ENCODE data around the gene SLC16A3. TPM values are rescaled to one million over a fixed set of nuclear protein-coding genes. Genes with fewer than 3 reads are reported as not detected.

The SLC16A3 gene
- polyA plus RNA-seq, 1 experiment, result 338 TPM

DNA sequence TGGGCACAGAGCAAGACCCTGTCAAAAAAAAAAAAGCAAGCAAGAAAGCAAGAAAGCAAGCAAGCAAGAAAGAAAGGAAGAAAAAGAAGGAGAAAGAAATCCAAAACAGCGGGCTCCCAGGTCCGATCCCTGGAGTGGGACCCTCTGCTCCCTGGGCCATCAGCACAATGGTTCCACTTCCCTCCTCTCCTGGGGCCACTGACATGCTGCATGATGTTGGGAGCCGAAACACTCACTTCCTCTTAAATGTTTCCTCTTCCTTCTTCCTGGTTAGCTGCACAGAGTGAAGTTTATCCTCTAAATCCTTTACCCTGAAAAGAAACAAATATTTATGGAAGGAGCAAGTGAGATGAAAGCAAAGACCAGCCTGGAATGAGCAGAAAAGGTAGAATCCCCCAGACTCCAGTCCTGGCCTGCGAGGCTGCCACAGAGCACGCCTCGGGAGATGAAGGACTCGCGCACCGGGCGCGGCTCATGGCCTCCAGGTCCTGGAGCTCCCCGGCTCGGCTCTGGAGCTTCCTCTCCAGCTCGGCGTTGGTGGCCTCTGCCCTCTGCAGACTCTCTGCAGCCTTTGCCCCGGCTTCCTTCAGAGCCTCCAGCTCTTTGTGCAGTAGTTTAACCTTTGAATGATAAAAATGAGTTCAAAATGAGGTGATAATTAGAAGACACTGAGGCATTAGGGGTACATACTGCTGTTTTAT lies 35.2 kb upstream of the SLC16A3 start:
- ChIA-PET CTCF (interaction anchor here (1.8 kb wide), 1 partner anchor 12 kb away, joined by 7 read pairs; no protein-coding TSS in a partner anchor), POLR2A (no interaction called here)
- no peak for DNase-seq (ENCODE audit: low read depth)
- TF ChIP-seq, protein P1, sequence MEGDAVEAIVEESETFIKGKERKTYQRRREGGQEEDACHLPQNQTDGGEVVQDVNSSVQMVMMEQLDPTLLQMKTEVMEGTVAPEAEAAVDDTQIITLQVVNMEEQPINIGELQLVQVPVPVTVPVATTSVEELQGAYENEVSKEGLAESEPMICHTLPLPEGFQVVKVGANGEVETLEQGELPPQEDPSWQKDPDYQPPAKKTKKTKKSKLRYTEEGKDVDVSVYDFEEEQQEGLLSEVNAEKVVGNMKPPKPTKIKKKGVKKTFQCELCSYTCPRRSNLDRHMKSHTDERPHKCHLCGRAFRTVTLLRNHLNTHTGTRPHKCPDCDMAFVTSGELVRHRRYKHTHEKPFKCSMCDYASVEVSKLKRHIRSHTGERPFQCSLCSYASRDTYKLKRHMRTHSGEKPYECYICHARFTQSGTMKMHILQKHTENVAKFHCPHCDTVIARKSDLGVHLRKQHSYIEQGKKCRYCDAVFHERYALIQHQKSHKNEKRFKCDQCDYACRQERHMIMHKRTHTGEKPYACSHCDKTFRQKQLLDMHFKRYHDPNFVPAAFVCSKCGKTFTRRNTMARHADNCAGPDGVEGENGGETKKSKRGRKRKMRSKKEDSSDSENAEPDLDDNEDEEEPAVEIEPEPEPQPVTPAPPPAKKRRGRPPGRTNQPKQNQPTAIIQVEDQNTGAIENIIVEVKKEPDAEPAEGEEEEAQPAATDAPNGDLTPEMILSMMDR (IDR thresholded peaks at IDR 0.05; ENCODE audit: insufficient read depth, low read depth, low read length), result no peak
- no peaks in the 10 kb centered on the region for H3K27me3 ChIP-seq (ENCODE audit: control insufficient read depth, insufficient read depth, low read length)
- no peak overlapping the region for H3K4me3 ChIP-seq (ENCODE audit: low read depth, low read length)
- peaks cover 24% of the 10 kb centered on the region for H3K36me3 ChIP-seq (ENCODE audit: control insufficient read depth, insufficient read depth, low read length)

DNA sequence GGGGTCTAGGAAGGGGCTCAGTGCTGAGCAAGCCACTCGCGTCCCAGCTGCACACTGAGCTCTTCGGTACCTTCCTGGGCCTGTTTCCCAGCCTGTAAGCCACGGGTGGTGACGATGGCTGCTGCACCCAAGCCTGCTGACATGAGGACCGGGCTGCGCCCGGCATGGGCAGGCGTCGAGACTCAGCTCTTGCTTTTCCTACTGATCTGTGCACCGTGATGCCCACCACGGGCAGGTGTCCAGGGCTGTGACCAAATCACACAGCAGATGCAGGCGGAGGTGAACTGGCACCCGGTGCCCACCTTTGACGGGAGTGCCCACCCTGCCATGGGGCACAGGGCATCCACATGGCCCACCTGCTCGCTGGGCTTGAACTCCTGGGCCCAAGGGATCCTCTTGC lies 34.1 kb upstream of the SLC16A3 start:
- TF ChIP-seq, protein P1 (IDR thresholded peaks at IDR 0.05; ENCODE audit: insufficient read depth, low read depth, low read length), result no peak
- ChIA-PET CTCF (interaction anchor here (1.8 kb wide), 1 partner anchor 11 kb away, joined by 7 read pairs; no protein-coding TSS in a partner anchor), POLR2A (no interaction called here)
- no peak for DNase-seq (ENCODE audit: low read depth)
- peaks cover 24% of the 10 kb centered on the region for H3K36me3 ChIP-seq (ENCODE audit: control insufficient read depth, insufficient read depth, low read length)
- H3K4me3 ChIP-seq (ENCODE audit: low read depth, low read length), result no peak overlapping the region
- H3K27me3 ChIP-seq (ENCODE audit: control insufficient read depth, insufficient read depth, low read length), result no peaks in the 10 kb centered on the region

DNA sequence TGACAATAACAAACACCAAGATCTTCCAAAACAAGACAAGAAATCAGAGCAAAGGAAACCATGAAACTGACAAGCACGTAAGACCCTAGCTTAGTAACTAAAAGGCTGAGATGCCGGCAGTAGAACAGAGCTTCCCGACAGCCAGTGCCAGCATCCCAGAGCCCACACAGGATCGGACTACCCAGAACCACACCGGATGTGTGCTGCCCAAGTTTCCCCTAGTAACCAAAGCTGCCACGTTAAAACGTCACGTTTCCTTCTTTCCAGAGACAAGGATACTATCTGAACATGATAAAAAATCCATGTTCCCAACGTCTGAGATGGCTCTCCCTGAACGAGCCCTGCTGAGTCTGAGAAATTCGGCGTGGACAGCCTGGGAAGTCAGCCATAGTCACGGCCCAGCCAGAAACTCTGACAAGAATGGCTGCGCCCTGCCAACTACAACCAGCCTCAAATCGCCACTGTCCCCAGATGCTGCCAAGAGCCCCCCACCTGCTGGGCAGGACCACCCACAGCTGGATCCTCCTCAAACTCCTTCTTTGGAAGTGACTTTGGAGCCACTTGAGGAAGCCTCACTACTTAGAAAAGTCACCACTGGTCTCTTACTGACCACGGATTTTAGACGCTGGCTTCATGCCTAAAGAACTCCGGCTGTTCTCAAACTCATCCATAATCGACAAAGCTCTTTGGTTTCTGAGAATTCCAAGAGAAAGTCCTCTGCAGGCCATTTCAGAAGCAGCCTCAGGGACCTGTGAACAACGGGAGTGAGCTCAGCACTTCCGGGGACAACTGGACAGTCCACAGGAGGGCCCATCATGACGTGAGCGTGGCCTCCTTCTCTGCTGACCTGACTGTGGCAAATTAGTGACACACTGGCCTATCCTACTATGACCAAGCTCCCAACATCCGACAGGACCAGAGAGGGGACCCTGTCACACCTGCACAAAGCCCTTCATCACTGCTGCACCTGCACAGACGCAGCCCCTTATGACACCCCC lies 32.9 kb upstream of the SLC16A3 start:
- CTCF ChIA-PET, result interaction anchor here (1.0 kb wide), 1 partner anchor 9 kb away, joined by 3 read pairs; no protein-coding TSS in a partner anchor
- TF ChIP-seq, protein P1 (IDR thresholded peaks at IDR 0.05; ENCODE audit: insufficient read depth, low read depth, low read length), result no peak
- no peaks in the 10 kb centered on the region for H3K27me3 ChIP-seq (ENCODE audit: control insufficient read depth, insufficient read depth, low read length)
- H3K4me3 ChIP-seq (ENCODE audit: low read depth, low read length), result no peak overlapping the region
- POLR2A ChIA-PET, result no interaction called here
- DNase-seq (ENCODE audit: low read depth), result no peak
- H3K36me3 ChIP-seq (ENCODE audit: control insufficient read depth, insufficient read depth, low read length), result peaks cover 27% of the 10 kb centered on the region

DNA sequence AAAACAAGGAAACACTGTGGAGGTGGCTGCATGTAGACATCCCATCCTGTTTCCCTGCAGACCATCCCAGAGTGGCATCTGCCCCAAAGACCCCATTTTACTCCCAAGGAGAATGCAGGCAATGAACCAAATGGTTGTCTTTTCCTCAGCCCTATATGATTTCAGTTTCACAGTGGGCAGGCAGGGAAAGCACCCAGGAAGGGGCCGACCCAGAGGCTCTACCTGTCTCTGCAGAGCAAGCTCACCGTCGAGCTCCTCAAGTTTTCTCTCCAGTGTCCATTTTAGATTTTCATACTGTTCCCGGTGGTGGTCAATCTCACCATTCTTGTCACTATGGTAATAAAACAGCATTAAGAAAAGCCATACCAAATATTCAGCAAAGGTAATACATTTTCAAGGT lies 30.8 kb upstream of the SLC16A3 start:
- no peak for DNase-seq (ENCODE audit: low read depth)
- TF ChIP-seq, protein P1 (IDR thresholded peaks at IDR 0.05; ENCODE audit: insufficient read depth, low read depth, low read length), result no peak
- ChIA-PET POLR2A (no interaction called here), CTCF (interaction anchor here (0.6 kb wide), 1 partner anchor 177 kb away, joined by 3 read pairs; no protein-coding TSS in a partner anchor)
- Histone ChIP-seq H3K27me3 (ENCODE audit: control insufficient read depth, insufficient read depth, low read length) (no peaks in the 10 kb centered on the region), H3K36me3 (ENCODE audit: control insufficient read depth, insufficient read depth, low read length) (peaks cover 26% of the 10 kb centered on the region), H3K4me3 (ENCODE audit: low read depth, low read length) (no peak overlapping the region)

DNA sequence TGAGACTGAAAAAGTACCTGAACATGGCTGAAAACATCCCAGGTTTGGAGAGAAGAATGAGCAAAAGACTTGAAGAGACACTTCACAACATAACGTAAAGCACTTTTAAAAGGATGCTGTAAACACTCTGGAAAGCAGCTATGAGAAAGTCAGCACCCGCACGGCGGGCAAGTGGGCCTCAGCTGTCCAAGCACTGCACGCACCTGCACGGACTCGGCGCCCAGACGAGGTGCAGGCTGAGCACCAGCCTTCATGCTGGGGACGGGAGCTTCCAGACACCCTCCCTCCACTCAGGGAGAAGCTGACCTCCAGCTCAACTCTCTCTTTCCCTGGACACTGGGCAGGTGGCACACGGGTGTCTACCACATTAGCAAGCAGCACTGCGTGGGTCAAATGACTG lies 29.3 kb upstream of the SLC16A3 start:
- no peaks in the 10 kb centered on the region for H3K27me3 ChIP-seq (ENCODE audit: control insufficient read depth, insufficient read depth, low read length)
- H3K4me3 ChIP-seq (ENCODE audit: low read depth, low read length), result no peak overlapping the region
- TF ChIP-seq, protein P1 (IDR thresholded peaks at IDR 0.05; ENCODE audit: insufficient read depth, low read depth, low read length), result no peak
- ChIA-PET CTCF (no interaction called here), POLR2A (no interaction called here)
- DNase-seq (ENCODE audit: low read depth), result no peak
- H3K36me3 ChIP-seq (ENCODE audit: control insufficient read depth, insufficient read depth, low read length), result peaks cover 18% of the 10 kb centered on the region
